HCT116 (cell line): ENCODE measurements around the gene ST14. TPM values are rescaled to one million over a fixed set of nuclear protein-coding genes. Genes with fewer than 3 reads are reported as not detected.
A peak's percentile ranks its signal among the peaks of the same experiment; 100 is the strongest.

Experiments used
- ATAC-seq: fragments of 200-7000 bp; cut with Tn5 transposase; 2 replicates; pipeline ENCODE4 v1.9.1; 2020; ENCODE audit warnings: mild to moderate bottlenecking, moderate library complexity
- BruUV-seq: library from RNA; stranded (reverse); fragments of 400-500 nt; replicated peaks from 2 replicates; lab custom pipeline; 2021; lab: Mats Ljungman, UMichigan
- CTCF ChIA-PET: fragments of 300-600 bp; sonication (Branson Sonifier 250); formaldehyde crosslinking; loops from one replicate; lab custom pipeline; 2021; ENCODE audit warnings: antibody characterized with exemption; lab: Charles Lee
- POLR2A ChIA-PET: fragments of 300-600, 350-600 bp; sonication (Branson Sonifier 250); formaldehyde crosslinking; loops from one replicate; lab custom pipeline; 2021; ENCODE audit warnings: antibody characterized with exemption; lab: Charles Lee
- RAD21 ChIA-PET, 2 experiments: fragments of 300-600 bp; sonication (Branson Sonifier 250); formaldehyde crosslinking; loops; one replicate each; lab custom pipeline; 2023; ENCODE audit warnings: low total read pairs in 2 of 2; ENCODE audit not compliant: uncharacterized antibody in 2 of 2, unreplicated experiment in 2 of 2, low non-redundant PET in 1 of 2; lab: Charles Lee
- DNase-seq: peaks from one replicate; pipeline ENCODE4 v3.0.0-alpha.2; 2010; ENCODE audit warnings: low read depth, low spot score
- H2AFZ ChIP-seq: fragments of 200-600 bp; shearing (Covaris generic), sonication (generic); 2 replicates; pipeline ENCODE4 v1.6.1; 2017; ENCODE audit warnings: low read depth, mixed run types, mixed read lengths, antibody characterized with exemption, low read length; ENCODE audit not compliant: poor library complexity, severe bottlenecking
- H3K27ac ChIP-seq: 2 replicates; pipeline ENCODE4 v1.5.1; 2012; ENCODE audit warnings: low read depth, low read length
- H3K27me3 ChIP-seq: fragments of 200-600 bp; sonication (generic); 2 replicates; pipeline ENCODE4 v1.6.1; 2016; ENCODE audit warnings: mixed run types, low read length, mixed read lengths; ENCODE audit not compliant: insufficient read depth
- H3K36me3 ChIP-seq, 2 experiments: fragments of 200-500 bp in 1 of 2; fragments of 200-600 bp in 1 of 2; sonication (Bioruptor generic) in 1 of 2; sonication (generic) in 1 of 2; 2 replicates each; pipeline versions ENCODE4 v1.5.1 to v1.6.1; 2014 to 2016; ENCODE audit warnings: low read length in 2 of 2, inconsistent platforms in 1 of 2, mixed read lengths in 1 of 2, mixed run types in 1 of 2; ENCODE audit not compliant: insufficient read depth in 2 of 2, control insufficient read depth in 1 of 2
- H3K4me1 ChIP-seq, 2 experiments: fragments of 200-600 bp in 1 of 2; sonication (generic) in 1 of 2; 2 replicates each; pipeline versions ENCODE4 v1.5.1 to v1.6.1; 2012 to 2017; ENCODE audit warnings: low read length in 2 of 2, inconsistent platforms in 1 of 2, mild to moderate bottlenecking in 1 of 2, mixed read lengths in 1 of 2, mixed run types in 1 of 2, moderate library complexity in 1 of 2; ENCODE audit not compliant: insufficient read depth in 2 of 2, control insufficient read depth in 1 of 2
- H3K4me2 ChIP-seq: fragments of 200-600 bp; sonication (generic); 2 replicates; pipeline ENCODE4 v1.6.1; 2017; ENCODE audit warnings: mixed run types, low read length, mixed read lengths
- H3K4me3 ChIP-seq, 2 experiments: fragments of 200-600 bp in 1 of 2; sonication (generic) in 1 of 2; replicated peaks in 1 of 2; 2 replicates each; pipeline ENCODE4 v1.5.1; 2011 to 2016; ENCODE audit warnings: low read length in 2 of 2, control low read depth in 1 of 2, low read depth in 1 of 2, mild to moderate bottlenecking in 1 of 2, mixed read lengths in 1 of 2, mixed run types in 1 of 2
- H3K79me2 ChIP-seq: fragments of 200-600 bp; sonication (generic); 2 replicates; pipeline ENCODE4 v1.6.1; 2017; ENCODE audit warnings: mild to moderate bottlenecking, mixed run types, low read length, moderate library complexity, mixed read lengths; ENCODE audit not compliant: insufficient read depth
- H3K9ac ChIP-seq: fragments of 200-600 bp; sonication (generic); 2 replicates; pipeline ENCODE4 v1.6.1; 2016; ENCODE audit warnings: low read length, mixed read lengths
- H3K9me2 ChIP-seq: fragments of 200-600 bp; sonication (generic), shearing (Covaris generic); 2 replicates; pipeline ENCODE4 v1.6.1; 2017; ENCODE audit warnings: mixed run types, mild to moderate bottlenecking, moderate library complexity; ENCODE audit not compliant: insufficient read depth
- H3K9me3 ChIP-seq, 2 experiments: fragments of 200-500 bp in 1 of 2; fragments of 200-600 bp in 1 of 2; sonication (Bioruptor generic) in 1 of 2; sonication (generic) in 1 of 2; 2 replicates each; pipeline ENCODE4 v1.6.1; 2014 to 2017; ENCODE audit warnings: low read length in 2 of 2, mixed read lengths in 2 of 2, inconsistent platforms in 1 of 2, low read depth in 1 of 2, mild to moderate bottlenecking in 1 of 2, mixed run types in 1 of 2, moderate library complexity in 1 of 2; ENCODE audit not compliant: control insufficient read depth in 1 of 2, insufficient read depth in 1 of 2
- H4K20me1 ChIP-seq: fragments of 200-600 bp; sonication (generic), shearing (Covaris generic); 2 replicates; pipeline ENCODE4 v1.6.1; 2017; ENCODE audit warnings: mixed run types, mild to moderate bottlenecking, moderate library complexity; ENCODE audit not compliant: insufficient read depth
- CBX3 ChIP-seq: IDR thresholded peaks from 2 replicates; pipeline ENCODE4 v1.6.1; 2012; ENCODE audit warnings: low read depth
- CTCF ChIP-seq, 3 experiments: fragments of 200-600 bp in 1 of 3; sonication (generic) in 1 of 3; IDR thresholded peaks in 2 of 3; conservative IDR thresholded peaks in 1 of 3; 2 replicates each; pipeline ENCODE4 v1.5.1; 2012 to 2017; ENCODE audit warnings: low read depth in 2 of 3, low read length in 2 of 3, antibody characterized with exemption in 1 of 3, borderline replicate concordance in 1 of 3, control low read depth in 1 of 3, mild to moderate bottlenecking in 1 of 3, mixed read lengths in 1 of 3, mixed run types in 1 of 3, moderate library complexity in 1 of 3; ENCODE audit not compliant: insufficient read depth in 1 of 3
- MAX ChIP-seq: IDR thresholded peaks from 2 replicates; pipeline ENCODE4 v1.6.1; 2012
- intact Hi-C: fragments of 100-400 bp; cut with micrococcal nuclease; formaldehyde crosslinking; loops from 2 replicates; pipeline ENCODE4 v1.10.0; 2022
- total RNA-seq: library from RNA; stranded (reverse); gene quantifications from one replicate; pipeline ENCODE4 v1.2.1, GENCODE V29; 2021; ENCODE audit not compliant: unreplicated experiment

The ST14 gene
- total RNA-seq, 1 experiment from 2014 or later = 107 TPM

- TF ChIP-seq CBX3 = no peak
These were observed 1.0 kb downstream of the ST14 start (continued) for GRCh38 chr11:130160498-130161155.

- Histone ChIP-seq H3K4me1 (peaks cover 42 to 85% of the 10 kb centered on the region in 2 experiments), H3K4me3 (no peak overlapping the region), H3K27me3 (no peaks in the 10 kb centered on the region), H2AFZ (no peak overlapping the region), H3K79me2 (peaks cover 63% of the 10 kb centered on the region), H3K9me2 (no peaks in the 10 kb centered on the region), H4K20me1 (peaks cover 8% of the 10 kb centered on the region; the same call in 1 of the 2 replicates), H3K36me3 (0 out of 4 replicates have a peak, but pooled peaks cover 0 to 5% of the 10 kb centered on the region in 2 experiments), H3K4me2 (peak overlapping the region; percentile 97), H3K9ac (peak overlapping the region; percentile 81), H3K9me3 (no peaks in the 10 kb centered on the region), H3K27ac (no peak overlapping the region)
- no peak for TF ChIP-seq MAX
- no peak for TF ChIP-seq CTCF (IDR thresholded peaks at IDR 0.05 in 2 of 3, conservative IDR thresholded peaks at IDR 0.05 in 1 of 3; ENCODE audit: borderline replicate concordance in 1 of 3, insufficient read depth in 1 of 3, low read depth in 2 of 3, low read length in 2 of 3)
- BruUV-seq = no TSS peak
- POLR2A ChIA-PET = no interaction called here
- RAD21 ChIA-PET = no interaction called here
- CTCF ChIA-PET = no interaction called here
- ATAC-seq = no peak
- no peak for DNase-seq
- intact Hi-C loops = no loop called here
These were observed 2.0 kb downstream of the ST14 start for GRCh38 chr11:130161441-130162145.
